NCI-H1092 (cell line): Measurements from ENCODE around the gene GDAP2.
"Not testable (repeated sequence)": the region's sequence is repeated elsewhere in the genome, so short reads cannot be mapped to it uniquely, and the experiment has no call there.

Experiments used
- DNase-seq: peaks from one replicate; lab custom pipeline; 2025; lab: John Stamatoyannopoulos, UW

The GDAP2 gene

GRCh38 chr1:117899801-117900200 is 29.6 kb downstream of the GDAP2 start:
- no peak for DNase-seq

DNA sequence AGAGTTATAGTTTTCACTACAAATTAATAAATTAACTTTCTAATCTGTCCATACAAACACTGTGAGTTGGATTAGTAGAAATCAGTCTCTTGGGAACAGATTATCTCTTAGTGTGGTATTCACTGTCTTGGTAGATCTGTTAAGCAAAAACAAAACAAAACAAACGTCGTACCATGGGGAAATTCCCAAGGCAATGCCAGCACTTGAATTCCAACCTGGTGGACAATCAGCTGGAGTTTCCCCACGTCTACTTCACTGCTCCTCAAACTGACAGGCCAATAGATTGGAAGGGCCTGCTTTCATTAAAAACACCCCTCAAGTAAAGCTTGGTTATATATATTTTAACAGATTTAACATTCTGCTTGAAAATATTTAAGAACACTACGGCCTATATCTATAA is 31.9 kb downstream of the GDAP2 start:
- no peak for DNase-seq

- DNase-seq, result peak; percentile 46
Measured at GRCh38 chr1:117895482-117896114, 33.8 kb downstream of the GDAP2 start.

GRCh38 chr1:117894078-117894477 is 35.3 kb downstream of the GDAP2 start:
- no peak for DNase-seq

GRCh38 chr1:117892512-117892911 is 36.9 kb downstream of the GDAP2 start:
- DNase-seq, result no peak

GRCh38 chr1:117890452-117890851 is 39.0 kb downstream of the GDAP2 start:
- no peak for DNase-seq

- DNase-seq, result no peak
Measured at GRCh38 chr1:117886101-117886795, 43.2 kb downstream of the GDAP2 start.

- DNase-seq, result no peak
Measured at GRCh38 chr1:117883616-117884015, 45.8 kb downstream of the GDAP2 start.

DNA sequence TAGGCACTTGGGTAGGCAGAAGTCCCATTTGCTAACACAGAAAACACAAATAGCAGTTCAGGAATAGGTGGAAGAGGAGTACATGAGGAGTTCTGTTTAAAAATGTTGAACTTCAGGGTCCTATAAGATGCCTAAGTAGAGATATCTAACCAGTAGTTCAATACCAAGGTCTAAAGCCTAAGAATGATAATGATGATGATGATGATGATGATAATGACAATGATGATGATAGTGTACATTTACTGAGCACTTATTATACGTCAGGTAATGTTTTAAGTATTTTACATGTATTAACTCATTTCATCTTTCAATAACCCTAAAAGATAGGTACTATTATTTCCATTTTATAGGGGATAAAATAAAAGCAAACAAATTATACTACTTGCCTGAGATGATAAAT is 50.1 kb downstream of the GDAP2 start:
- DNase-seq, result no peak

- no peak for DNase-seq
Measured at GRCh38 chr1:117877823-117878222, 51.6 kb downstream of the GDAP2 start.

DNA sequence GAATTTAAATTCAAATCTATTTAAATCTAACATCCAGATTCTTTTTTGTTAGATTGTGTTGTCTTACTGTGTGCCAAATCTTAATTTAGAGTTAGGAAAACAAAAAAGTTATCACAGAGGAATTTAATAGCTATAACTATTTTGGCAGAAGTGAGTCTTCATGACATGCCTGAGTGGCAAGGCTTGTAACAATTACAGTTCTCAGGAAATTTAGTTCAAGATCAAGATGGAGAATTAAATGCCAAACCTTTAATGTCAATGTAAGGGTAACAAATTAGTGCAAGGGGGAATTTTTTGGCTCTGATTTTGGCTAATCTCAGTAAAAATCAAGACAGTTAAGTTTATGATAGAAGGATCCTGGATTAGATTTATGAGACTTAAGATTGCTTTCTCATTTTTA is 58.4 kb downstream of the GDAP2 start:
- no peak for DNase-seq

GRCh38 chr1:117861694-117862093 is 67.7 kb downstream of the GDAP2 start:
- peak; percentile 16 for DNase-seq

- DNase-seq, result no peak
Measured at GRCh38 chr1:117860896-117861610, 68.4 kb downstream of the GDAP2 start.

GRCh38 chr1:117859901-117860300 is 69.5 kb downstream of the GDAP2 start:
- DNase-seq, result no peak

DNA sequence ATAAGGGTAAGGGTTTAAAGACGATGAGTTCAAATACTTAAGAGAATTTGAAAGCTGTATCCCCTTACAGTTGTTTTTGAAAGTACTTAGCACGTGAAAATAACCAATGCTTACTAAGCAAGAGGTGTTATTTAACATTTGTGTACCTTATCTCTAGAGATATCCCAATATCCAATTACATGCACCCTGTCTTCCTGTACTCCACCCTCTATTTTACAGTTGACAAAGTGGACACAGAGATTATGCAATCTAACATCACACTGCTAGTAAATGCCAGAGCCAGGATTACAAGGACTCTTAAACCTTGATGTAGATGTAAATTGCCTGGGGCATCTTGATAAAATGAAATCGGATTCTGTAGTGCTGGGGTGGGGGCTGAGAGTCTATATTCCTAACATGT is 72.0 kb downstream of the GDAP2 start:
- DNase-seq, result no peak

DNA sequence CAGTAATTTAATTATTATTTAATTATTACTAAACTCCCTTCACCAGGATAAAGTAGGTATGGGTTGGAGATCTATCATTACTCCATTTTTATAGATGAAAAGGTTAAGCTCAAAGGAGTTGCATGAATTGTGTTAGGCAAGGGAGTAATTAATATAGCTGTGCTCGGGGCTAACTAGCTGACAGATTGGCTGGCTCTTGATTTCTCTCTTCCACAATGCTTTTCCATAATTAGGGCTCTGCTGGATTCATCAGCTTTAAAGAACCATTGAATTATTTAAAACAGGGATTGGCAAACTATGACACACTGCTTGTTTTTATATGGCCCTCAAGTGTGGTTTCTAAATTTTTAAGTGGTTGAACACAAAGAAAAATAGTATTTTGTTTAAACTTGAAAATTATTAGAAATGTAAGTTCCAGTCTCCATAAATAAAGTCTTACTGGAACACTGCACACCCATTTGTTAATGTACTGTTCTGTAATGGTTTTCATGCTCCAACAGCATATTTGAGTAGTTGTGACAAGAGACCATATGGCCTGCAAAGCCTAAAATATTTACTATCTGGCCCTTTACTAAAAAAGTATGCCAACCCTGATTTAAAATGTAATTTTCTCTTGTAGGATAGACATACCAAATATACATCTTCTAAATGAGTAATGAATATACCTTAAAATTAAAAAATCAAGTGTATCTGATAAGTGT is 76.4 kb downstream of the GDAP2 start:
- no peak for DNase-seq

GRCh38 chr1:117851687-117852086 is 77.7 kb downstream of the GDAP2 start:
- no peak for DNase-seq

DNA sequence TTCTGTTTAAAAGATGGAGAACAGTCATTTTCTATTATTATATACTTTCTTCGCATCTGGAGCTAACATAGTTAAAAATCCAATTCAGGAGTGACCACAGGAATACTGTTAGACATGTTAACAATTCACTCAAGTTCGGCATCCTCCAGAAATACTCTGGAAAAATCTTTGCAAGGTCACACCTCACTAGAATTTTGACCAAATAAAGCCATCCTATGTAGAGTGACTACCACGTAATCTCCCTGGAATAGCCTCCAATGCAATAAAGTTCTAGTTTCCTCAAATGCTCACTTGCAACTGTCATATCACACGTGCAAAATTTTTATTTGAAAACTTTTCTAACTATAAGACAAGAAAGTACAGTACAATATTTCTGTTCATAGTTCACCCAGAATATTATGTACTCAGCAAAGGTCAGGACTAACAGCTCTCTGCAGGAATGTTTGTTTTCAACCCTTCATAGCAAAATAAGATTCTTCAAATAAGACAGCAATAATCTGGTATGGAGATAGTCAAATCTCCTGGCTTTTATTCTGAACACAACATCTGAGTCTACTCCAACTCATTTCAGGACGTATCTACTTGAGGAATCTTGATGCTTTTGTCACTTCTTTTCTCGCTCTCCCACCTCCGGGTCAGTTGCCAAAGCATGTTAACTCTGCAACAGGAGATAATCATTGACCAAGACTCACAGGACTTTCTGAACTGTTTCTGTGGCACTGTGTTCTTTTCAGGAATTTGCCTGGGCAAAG is 82.6 kb downstream of the GDAP2 start:
- no peak for DNase-seq

DNA sequence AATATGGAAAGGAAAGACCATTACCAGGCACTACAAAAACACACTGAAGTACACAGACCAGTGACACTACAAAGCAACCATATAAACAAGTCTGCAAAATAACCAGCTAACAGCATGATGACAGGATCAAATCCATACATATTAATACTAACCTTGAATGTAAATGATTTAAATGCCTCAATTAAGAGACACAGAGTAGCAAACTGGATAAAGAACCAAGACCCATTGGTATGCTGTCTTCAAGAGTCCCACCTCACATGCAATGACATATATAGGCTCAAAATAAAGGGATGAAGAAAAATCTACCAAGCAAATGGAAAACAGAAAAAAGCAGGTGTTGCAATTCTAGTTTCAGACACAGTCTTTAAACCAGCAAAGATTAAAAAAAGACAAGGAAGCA is 84.9 kb downstream of the GDAP2 start:
- DNase-seq, result not testable (repeated sequence)

GRCh38 chr1:117843791-117844190 is 85.6 kb downstream of the GDAP2 start:
- no peak for DNase-seq

- DNase-seq, result no peak
Measured at GRCh38 chr1:117842408-117843170, 86.8 kb downstream of the GDAP2 start.
